ENCODE results near the gene TOMM40L.

DNA sequence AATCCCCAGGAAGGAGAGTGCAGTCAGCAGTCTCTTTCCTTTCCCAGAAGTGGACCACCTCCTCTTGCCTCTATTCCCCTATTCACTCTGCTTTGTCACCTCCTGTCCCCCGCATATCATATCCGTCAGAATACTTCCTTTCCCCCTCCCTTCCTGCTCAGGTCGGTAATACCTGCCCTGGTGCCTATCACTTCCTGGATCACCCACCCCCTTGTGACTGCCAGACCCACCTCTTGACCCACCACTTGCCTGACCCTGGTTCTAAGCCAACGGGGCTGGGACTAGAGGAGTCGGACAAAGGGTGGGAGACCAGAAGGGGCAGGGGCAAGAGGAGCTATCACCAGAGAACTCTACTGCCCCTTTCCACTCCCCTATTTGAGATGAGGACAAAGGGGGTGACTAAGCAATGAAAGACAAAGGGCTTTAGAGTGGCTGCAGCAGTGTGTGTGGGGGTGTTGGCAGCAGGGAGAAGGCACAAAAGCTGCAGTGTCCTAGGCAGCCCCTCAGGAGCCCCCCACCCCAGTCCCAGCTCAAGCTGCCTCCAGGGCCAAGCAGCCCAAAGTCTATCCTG, 25.4 kb upstream of the TOMM40L start:
- TF ChIP-seq CTCF (IDR thresholded peaks at IDR 0.05) (no peak), POLR2A (IDR thresholded peaks at IDR 0.05) (no peak)

All from breast epithelium (tissue), 3 donors.